Lung (tissue), 12 donors: ENCODE data around the gene GALK2. TPM values are rescaled to one million over a fixed set of nuclear protein-coding genes. Genes with fewer than 3 reads are reported as not detected.

ENCODE experiments used
- ATAC-seq: fragments of 200-7000 bp; cut with Tn5 transposase; one replicate; pipeline ENCODE4 v1.9.1; 2020; ENCODE audit warnings: moderate number of reproducible peaks; ENCODE audit not compliant: insufficient read depth, low FRiP score
- DNase-seq, 3 donors: peaks; one replicate each; pipeline ENCODE4 v3.0.0-alpha.2; 2013 to 2017
- H3K27ac ChIP-seq, 2 donors: one replicate each; pipeline ENCODE4 v1.5.1; 2013; ENCODE audit warnings: mild to moderate bottlenecking in 2 of 2, moderate library complexity in 2 of 2, control low read depth in 1 of 2, inconsistent platforms in 1 of 2, low read depth in 1 of 2, low read length in 1 of 2
- H3K27me3 ChIP-seq, 3 donors: one replicate each; pipeline ENCODE4 v1.5.1; 2013; ENCODE audit warnings: low read length in 2 of 3; ENCODE audit not compliant: control insufficient read depth in 3 of 3, insufficient read depth in 3 of 3
- H3K36me3 ChIP-seq, 4 donors: one replicate each; pipeline ENCODE4 v1.5.1; 2013; ENCODE audit warnings: low read length in 4 of 4, mild to moderate bottlenecking in 1 of 4, moderate library complexity in 1 of 4; ENCODE audit not compliant: control insufficient read depth in 4 of 4, insufficient read depth in 4 of 4
- H3K4me1 ChIP-seq, 5 donors: one replicate each; pipeline ENCODE4 v1.5.1; 2013; ENCODE audit warnings: low read length in 5 of 5, mild to moderate bottlenecking in 2 of 5, moderate library complexity in 1 of 5; ENCODE audit not compliant: control insufficient read depth in 5 of 5, insufficient read depth in 5 of 5
- H3K4me3 ChIP-seq: one replicate; pipeline ENCODE4 v1.5.1; 2013; ENCODE audit warnings: mild to moderate bottlenecking, control low read depth, moderate library complexity
- H3K9ac ChIP-seq, 2 donors: one replicate each; pipeline ENCODE4 v1.5.1; 2013; ENCODE audit warnings: low read length in 2 of 2, control low read depth in 1 of 2; ENCODE audit not compliant: insufficient read depth in 1 of 2
- H3K9me3 ChIP-seq, 4 donors: one replicate each; pipeline ENCODE4 v1.5.1; 2013; ENCODE audit warnings: low read length in 3 of 4, mild to moderate bottlenecking in 1 of 4, moderate library complexity in 1 of 4; ENCODE audit not compliant: control insufficient read depth in 4 of 4, insufficient read depth in 3 of 4
- CTCF ChIP-seq: IDR thresholded peaks from 2 replicates; pipeline ENCODE4 v1.5.1; 2012; ENCODE audit warnings: mild to moderate bottlenecking; ENCODE audit errors: control extremely low read depth, extremely low read depth
- WGBS, 2 donors: extraction: QIAGEN DNeasy Blood & Tissue Kit; methylation state at CpG; one replicate each; pipeline ENCODE4 v1.1.7; 2013; 5-methylcytosine and 5-hydroxymethylcytosine counted together
- polyA plus RNA-seq, 2 donors: library from polyadenylated mRNA; stranded (reverse); fragments of 200-250 nt; gene quantifications; one replicate each; pipeline ENCODE4 v1.2.1, GENCODE V29; 2013
- total RNA-seq, 2 donors: library from RNA; depleted of rRNA in 1 of 2; stranded (reverse); fragments of >200 nt in 1 of 2; gene quantifications; one replicate each; pipeline ENCODE4 v1.2.1, GENCODE V29; 2014 to 2021
- donor health status: control.
- donor health status: control.
- donor health status: Bipolar disorder and iron deficiency.
- donor health status: healthy.
- donor health status: DM: yes; HTN: yes; CAD: no.

The GALK2 gene
- total and polyA plus RNA-seq, 4 donors = 12.4 to 44.8 (median 34.0) TPM

- TF ChIP-seq CTCF = no peak
Measured at GRCh38 chr15:49327927-49328326, 157.9 kb downstream of the GALK2 start.

GRCh38 chr15:49328941-49329340, 158.9 kb downstream of the GALK2 start:
- ATAC-seq = no peak
- Histone ChIP-seq H3K9ac (no peak overlapping the region), H3K36me3 (peaks cover 0 to 6% (median 3%) of the 10 kb centered on the region in 4 donors), H3K27ac (no peak overlapping the region), H3K27me3 (no peaks in the 10 kb centered on the region), H3K9me3 (no peaks in the 10 kb centered on the region), H3K4me1 (peaks cover 0 to 4% (median 2%) of the 10 kb centered on the region in 5 donors), H3K4me3 (no peak overlapping the region)
- no peak for DNase-seq
- no peak for TF ChIP-seq CTCF

More at GRCh38 chr15:49327927-49328326, 157.9 kb downstream of the GALK2 start:
- ATAC-seq = no peak
- Histone ChIP-seq H3K9ac (no peak overlapping the region), H3K9me3 (no peaks in the 10 kb centered on the region), H3K27ac (no peak overlapping the region), H3K27me3 (no peaks in the 10 kb centered on the region), H3K4me1 (peaks cover 0 to 4% (median 3%) of the 10 kb centered on the region in 5 donors), H3K4me3 (no peak overlapping the region), H3K36me3 (peaks cover 2 to 6% (median 3%) of the 10 kb centered on the region in 4 donors)
- 77 to 84% methylated on average over 4 of the region's 4 CpGs for whole genome bisulfite sequencing, 2 donors
- peak in 1 of 3 donors; percentile 14 for DNase-seq

- DNase-seq (no peak), ATAC-seq (no peak)
- Histone ChIP-seq H3K4me3 (no peak overlapping the region), H3K9ac (no peak overlapping the region), H3K4me1 (peaks cover 0 to 4% (median 2%) of the 10 kb centered on the region in 5 donors), H3K27me3 (no peaks in the 10 kb centered on the region), H3K9me3 (no peaks in the 10 kb centered on the region), H3K27ac (no peak overlapping the region), H3K36me3 (peaks cover 0 to 6% (median 3%) of the 10 kb centered on the region in 4 donors)
- TF ChIP-seq CTCF = no peak
Measured at GRCh38 chr15:49330166-49330565, 160.1 kb downstream of the GALK2 start.

- Histone ChIP-seq H3K9ac (no peak overlapping the region), H3K36me3 (peaks cover 0 to 6% (median 3%) of the 10 kb centered on the region in 4 donors), H3K9me3 (no peaks in the 10 kb centered on the region), H3K4me1 (peaks cover 0 to 4% (median 0%) of the 10 kb centered on the region in 5 donors), H3K27me3 (no peaks in the 10 kb centered on the region), H3K27ac (no peak overlapping the region), H3K4me3 (no peak overlapping the region)
- DNase-seq (no peak), ATAC-seq (no peak)
- no peak for TF ChIP-seq CTCF
Measured at GRCh38 chr15:49331442-49331841, 161.4 kb downstream of the GALK2 start.
